Mucosa of descending colon (tissue), 3 donors: Measurements from ENCODE around the gene NDUFA3. TPM values are rescaled to one million over a fixed set of nuclear protein-coding genes. Genes with fewer than 3 reads are reported as not detected.

Experiments
- ATAC-seq: fragments of 200-7000 bp; cut with Tn5 transposase; one replicate; pipeline ENCODE4 v1.9.1; 2020; ENCODE audit warnings: mild to moderate bottlenecking, moderate library complexity
- DNase-seq, 3 donors: peaks; one replicate each; pipeline ENCODE4 v3.0.0-alpha.2; 2020
- H3K36me3 ChIP-seq: fragments of 200-600 bp; one replicate; pipeline ENCODE4 v1.8.0; 2021; ENCODE audit warnings: low read depth, mild to moderate bottlenecking
- H3K4me1 ChIP-seq: fragments of 200-600 bp; one replicate; pipeline ENCODE4 v1.8.0; 2021; ENCODE audit warnings: low read depth, mild to moderate bottlenecking
- H3K4me3 ChIP-seq: fragments of 200-600 bp; one replicate; pipeline ENCODE4 v1.8.0; 2021; ENCODE audit warnings: mild to moderate bottlenecking
- H3K9me3 ChIP-seq: fragments of 200-600 bp; one replicate; pipeline ENCODE4 v1.8.0; 2021; ENCODE audit warnings: mild to moderate bottlenecking
- CTCF ChIP-seq: fragments of 200-600 bp; IDR thresholded peaks from one replicate; pipeline ENCODE4 v1.8.0; 2022; ENCODE audit warnings: antibody characterized with exemption, mild to moderate bottlenecking
- intact Hi-C, 2 donors: fragments of 100-400 bp; cut with DNase I in 1 of 2; cut with micrococcal nuclease in 1 of 2; formaldehyde crosslinking; loops; one replicate each; pipeline versions ENCODE4 v1.11.0 to v1.11.1; 2022; cut with DNase I, micrococcal nuclease
- total RNA-seq, 3 donors: library from RNA; stranded (reverse); fragmentation: NEBNext Ultra II Directional in 2 of 3; extraction: Animal tissue kit (Norgen Biotek cat#: 25700) in 2 of 3; gene quantifications; one replicate each; pipeline versions ENCODE4 v1.2.1 to v1.2.4, GENCODE V29; 2021 to 2023
- donor health status: DM: no; HTN: no; CAD: no; lungs with moderate emphysema.
- donor health status: DM: no; HTN: no; CAD: no.
- donor health status: DM: no; HTN: yes; CAD: no.

Gene NDUFA3
- total RNA-seq, 3 donors from 2014 or later: 93.4 to 155 (median 139) TPM

GRCh38 chr19:54124393-54124792, 21.7 kb downstream of the NDUFA3 start:
- Histone ChIP-seq H3K4me1 (no peaks in the 10 kb centered on the region), H3K4me3 (no peak overlapping the region), H3K9me3 (no peaks in the 10 kb centered on the region), H3K36me3 (peaks cover 8% of the 10 kb centered on the region)
- ATAC-seq (no peak), DNase-seq (no peak)
- TF ChIP-seq CTCF: no peak
- intact Hi-C loops: no loop called here

DNA sequence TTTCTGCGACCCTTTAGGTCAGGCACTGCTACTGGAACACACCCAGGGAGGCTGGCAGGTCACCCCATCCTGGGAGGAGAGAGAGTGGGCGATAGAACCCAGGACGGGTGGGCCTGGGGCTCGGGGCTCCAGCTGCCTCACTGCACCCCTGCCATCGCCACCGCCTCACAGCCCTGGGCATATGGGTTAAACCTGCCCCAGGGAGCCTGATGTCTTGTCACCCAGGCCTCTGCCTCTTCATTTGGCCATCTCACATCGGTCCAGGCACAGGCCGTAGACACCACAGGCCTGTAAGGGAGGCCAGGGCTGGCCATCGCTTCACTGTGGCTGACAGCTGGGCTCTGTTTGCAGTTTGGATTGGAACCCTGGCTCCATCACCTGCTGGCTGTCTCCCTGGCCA, 23.1 kb downstream of the NDUFA3 start:
- Histone ChIP-seq H3K36me3 (peaks cover 8% of the 10 kb centered on the region), H3K9me3 (no peaks in the 10 kb centered on the region), H3K4me1 (no peaks in the 10 kb centered on the region), H3K4me3 (no peak overlapping the region)
- intact Hi-C loops: no loop called here
- no peak for TF ChIP-seq CTCF
- DNase-seq (no peak), ATAC-seq (no peak)

GRCh38 chr19:54127688-54128440, 25.2 kb downstream of the NDUFA3 start:
- H3K36me3 ChIP-seq: peaks cover 8% of the 10 kb centered on the region
- no peaks in the 10 kb centered on the region for H3K9me3 ChIP-seq

DNA sequence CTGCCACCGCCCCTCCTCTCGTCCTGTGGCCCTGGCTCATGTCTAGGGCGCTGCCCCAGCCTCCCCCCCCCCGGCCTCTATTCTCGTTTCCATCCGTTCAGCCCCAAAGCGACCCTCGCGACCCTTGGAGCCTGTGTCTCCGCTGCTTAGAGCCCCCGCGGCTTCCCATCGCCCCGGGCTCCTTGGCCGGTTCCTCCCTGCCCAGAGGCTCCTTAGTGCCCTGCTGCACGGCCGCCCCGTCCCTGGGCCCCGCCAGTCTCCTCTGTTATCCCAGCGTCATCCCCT, 25.7 kb downstream of the NDUFA3 start:
- no peak overlapping the region for H3K4me3 ChIP-seq
- DNase-seq: no peak
- no peak for TF ChIP-seq CTCF

More at GRCh38 chr19:54127688-54128440, 25.2 kb downstream of the NDUFA3 start:
- no peak for TF ChIP-seq CTCF
- Histone ChIP-seq H3K4me3 (no peak overlapping the region), H3K4me1 (no peaks in the 10 kb centered on the region)
- ATAC-seq: no peak
- intact Hi-C loops: no loop called here
- no peak for DNase-seq

DNA sequence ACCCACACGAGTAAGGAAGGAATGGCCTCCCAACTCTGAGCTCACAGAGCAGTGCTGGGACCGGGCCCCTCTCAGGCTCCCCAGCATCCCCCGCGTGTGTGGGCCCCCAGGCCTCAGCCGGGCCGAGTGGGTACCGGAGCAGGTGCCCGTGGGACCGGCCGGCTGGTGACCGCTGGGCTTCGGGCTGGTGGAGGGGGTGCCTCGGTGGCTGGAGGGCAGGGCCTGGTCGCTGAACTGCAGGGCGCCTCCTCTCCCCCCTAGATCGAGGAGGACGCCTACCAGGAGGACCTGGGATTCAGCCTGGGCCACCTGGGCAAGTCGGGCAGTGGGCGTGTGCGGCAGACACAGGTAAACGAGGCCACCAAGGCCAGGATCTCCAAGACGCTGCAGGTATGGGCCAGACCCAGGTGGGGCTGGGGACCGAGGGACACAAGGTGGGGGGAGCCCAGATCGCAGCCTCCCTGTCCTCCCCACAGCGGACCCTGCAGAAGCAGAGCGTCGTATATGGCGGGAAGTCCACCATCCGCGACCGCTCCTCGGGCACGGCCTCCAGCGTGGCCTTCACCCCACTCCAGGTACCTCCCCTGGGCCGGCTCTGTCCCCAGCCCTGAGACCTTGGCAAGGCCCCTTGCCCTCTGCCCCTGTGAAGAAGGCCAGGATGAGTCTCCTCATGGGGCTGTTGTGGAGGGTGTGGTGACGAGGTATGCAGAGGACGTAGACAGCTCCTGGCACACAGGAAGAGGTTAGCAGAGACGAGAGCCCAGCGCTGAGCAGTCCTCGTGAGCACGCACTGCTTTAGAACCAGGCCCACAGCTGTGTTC, 26.4 kb downstream of the NDUFA3 start:
- ATAC-seq (no peak), DNase-seq (no peak)
- no peaks in the 10 kb centered on the region for H3K9me3 ChIP-seq
- no peaks in the 10 kb centered on the region for H3K4me1 ChIP-seq
- H3K4me3 ChIP-seq: no peak overlapping the region
- peaks cover 8% of the 10 kb centered on the region for H3K36me3 ChIP-seq
- no peak for TF ChIP-seq CTCF
- intact Hi-C loops: no loop called here

More for the DNA sequence above, 25.7 kb downstream of the NDUFA3 start:
- peaks cover 8% of the 10 kb centered on the region for H3K36me3 ChIP-seq
- no peak for ATAC-seq
- intact Hi-C loops: no loop called here
- H3K9me3 ChIP-seq: no peaks in the 10 kb centered on the region
- H3K4me1 ChIP-seq: no peaks in the 10 kb centered on the region
